IMR-90 (cell line): Measurements from ENCODE around the gene PPIL3. TPM values are rescaled to one million over a fixed set of nuclear protein-coding genes. Genes with fewer than 3 reads are reported as not detected.
A peak's percentile ranks its signal among the peaks of the same experiment; 100 is the strongest.

ENCODE experiments used
- ATAC-seq: fragments of 200-7000 bp; cut with Tn5 transposase; 2 replicates; pipeline ENCODE4 v1.9.1; 2020; ENCODE audit warnings: low read depth, mild to moderate bottlenecking, moderate library complexity
- BruUV-seq: library from RNA; stranded (reverse); fragments of 400-500 nt; replicated peaks from 2 replicates; lab custom pipeline; 2021; lab: Mats Ljungman, UMichigan
- CTCF ChIA-PET: fragments of 300-600 bp; formaldehyde crosslinking; extraction: SDS; loops from one replicate; lab custom pipeline; 2021; ENCODE audit warnings: antibody characterized with exemption; lab: Yijun Ruan, JAX
- POLR2A ChIA-PET: fragments of 300-600 bp; sonication (Branson Sonifier 250); formaldehyde crosslinking; loops from one replicate; lab custom pipeline; 2022; ENCODE audit warnings: antibody characterized with exemption; ENCODE audit not compliant: unreplicated experiment; lab: Charles Lee
- DNase-seq: peaks from one replicate; pipeline ENCODE4 v3.0.0; 2013
- H2AFZ ChIP-seq: replicated peaks from 2 replicates; pipeline ENCODE3; 2013; ENCODE audit warnings: low read length, mild to moderate bottlenecking; ENCODE audit not compliant: poor library complexity
- H2AK5ac ChIP-seq: 2 replicates; pipeline ENCODE4 v1.6.1; 2013; ENCODE audit warnings: low read depth, low read length, inconsistent platforms
- H2AK9ac ChIP-seq: replicated peaks from 2 replicates; pipeline ENCODE3; 2013; ENCODE audit warnings: mild to moderate bottlenecking, low read depth, low read length, moderate library complexity; ENCODE audit not compliant: poor library complexity
- H2BK120ac ChIP-seq: 2 replicates; pipeline ENCODE4 v1.6.1; 2013; ENCODE audit warnings: low read depth, low read length, inconsistent platforms
- H2BK15ac ChIP-seq: 3 replicates; pipeline ENCODE4 v1.6.1; 2013; ENCODE audit warnings: low read depth, low read length, inconsistent platforms
- H2BK20ac ChIP-seq: 2 replicates; pipeline ENCODE4 v1.6.1; 2013; ENCODE audit warnings: low read depth, mild to moderate bottlenecking, inconsistent platforms, low read length, moderate library complexity
- H2BK5ac ChIP-seq: 2 replicates; pipeline ENCODE4 v1.6.1; 2013; ENCODE audit warnings: mild to moderate bottlenecking, low read depth, low read length, inconsistent platforms; ENCODE audit not compliant: poor library complexity, severe bottlenecking
- H3K14ac ChIP-seq: replicated peaks from 2 replicates; pipeline ENCODE4 v1.6.1; 2013; ENCODE audit warnings: low read depth, low read length, inconsistent platforms
- H3K18ac ChIP-seq: 2 replicates; pipeline ENCODE4 v1.6.1; 2013; ENCODE audit warnings: low read depth, low read length, control low read depth
- H3K23ac ChIP-seq: 2 replicates; pipeline ENCODE4 v1.6.1; 2013; ENCODE audit warnings: low read depth, low read length, inconsistent platforms
- H3K27ac ChIP-seq: 2 replicates; pipeline ENCODE4 v1.5.1; 2013; ENCODE audit warnings: mild to moderate bottlenecking, control low read depth, low read length; ENCODE audit not compliant: insufficient read depth
- H3K27me3 ChIP-seq: 2 replicates; pipeline ENCODE4 v1.6.1; 2013; ENCODE audit warnings: low read length; ENCODE audit not compliant: control insufficient read depth, insufficient read depth
- H3K36me3 ChIP-seq: 2 replicates; pipeline ENCODE4 v1.6.1; 2013; ENCODE audit warnings: low read length, mixed read lengths; ENCODE audit not compliant: control insufficient read depth, insufficient read depth
- H3K4ac ChIP-seq: 2 replicates; pipeline ENCODE4 v1.6.1; 2013; ENCODE audit warnings: low read depth, low read length, inconsistent platforms
- H3K4me1 ChIP-seq: 2 replicates; pipeline ENCODE4 v1.6.1; 2013; ENCODE audit warnings: low read length, mixed read lengths; ENCODE audit not compliant: control insufficient read depth, insufficient read depth
- H3K4me2 ChIP-seq: 2 replicates; pipeline ENCODE4 v1.6.1; 2013; ENCODE audit warnings: low read depth, mild to moderate bottlenecking, control low read depth, low read length, moderate library complexity
- H3K4me3 ChIP-seq: 2 replicates; pipeline ENCODE4 v1.5.1; 2013; ENCODE audit warnings: low read depth, mild to moderate bottlenecking, control low read depth, low read length, moderate library complexity; ENCODE audit not compliant: insufficient read depth
- H3K56ac ChIP-seq: 2 replicates; pipeline ENCODE4 v1.6.1; 2013; ENCODE audit warnings: low read length, inconsistent platforms; ENCODE audit not compliant: insufficient read depth; ENCODE audit errors: extremely low read depth
- H3K79me1 ChIP-seq, 2 experiments: 2 replicates each; pipeline ENCODE4 v1.6.1; 2013; ENCODE audit warnings: low read length in 2 of 2, inconsistent platforms in 1 of 2, low read depth in 1 of 2
- H3K9ac ChIP-seq: 2 replicates; pipeline ENCODE4 v1.6.1; 2013; ENCODE audit warnings: low read depth, low read length, control low read depth
- H3K9me1 ChIP-seq: 2 replicates; pipeline ENCODE4 v1.6.1; 2013; ENCODE audit warnings: low read length, inconsistent platforms; ENCODE audit not compliant: insufficient read depth
- H3K9me3 ChIP-seq: 2 replicates; pipeline ENCODE4 v1.6.1; 2013; ENCODE audit warnings: low read length; ENCODE audit not compliant: control insufficient read depth, insufficient read depth
- H4K20me1 ChIP-seq: 2 replicates; pipeline ENCODE4 v1.6.1; 2013; ENCODE audit warnings: low read length, inconsistent platforms; ENCODE audit not compliant: insufficient read depth
- H4K5ac ChIP-seq: 2 replicates; pipeline ENCODE4 v1.6.1; 2013; ENCODE audit warnings: mild to moderate bottlenecking, low read depth, low read length, control low read depth
- H4K8ac ChIP-seq, 2 experiments: 2 replicates each; pipeline ENCODE4 v1.6.1; 2013; ENCODE audit warnings: low read depth in 2 of 2, low read length in 2 of 2, control low read depth in 1 of 2, inconsistent platforms in 1 of 2
- H4K91ac ChIP-seq: 2 replicates; pipeline ENCODE4 v1.6.1; 2013; ENCODE audit warnings: low read depth, low read length, inconsistent platforms; ENCODE audit not compliant: insufficient read depth
- CEBPB ChIP-seq: IDR thresholded peaks from 2 replicates; pipeline ENCODE4 v1.6.1; 2012; ENCODE audit warnings: low read depth, low read length, improper control_type of control experiment
- FOS ChIP-seq: fragments of 150-350 bp; IDR thresholded peaks from 2 replicates; pipeline ENCODE4 v1.6.1; 2016; ENCODE audit warnings: low read depth, low read length
- MAFK ChIP-seq: IDR thresholded peaks from 2 replicates; pipeline ENCODE4 v1.6.1; 2012; ENCODE audit warnings: low read depth, low read length, improper control_type of control experiment
- NFE2L2 ChIP-seq: fragments of 150-350 bp; IDR thresholded peaks from 2 replicates; pipeline ENCODE4 v1.6.1; 2016; ENCODE audit warnings: low read depth, mild to moderate bottlenecking, low read length
- POLR2A ChIP-seq: IDR thresholded peaks from 2 replicates; pipeline ENCODE4 v1.6.1; 2012; ENCODE audit warnings: mild to moderate bottlenecking, low read depth, low read length
- RAD21 ChIP-seq: IDR thresholded peaks from 2 replicates; pipeline ENCODE4 v1.6.1; 2012; ENCODE audit warnings: low read length, improper control_type of control experiment
- RCOR1 ChIP-seq: IDR thresholded peaks from 2 replicates; pipeline ENCODE4 v1.6.1; 2012; ENCODE audit warnings: mild to moderate bottlenecking, low read length, improper control_type of control experiment; ENCODE audit not compliant: insufficient replicate concordance
- RFX5 ChIP-seq: IDR thresholded peaks from 2 replicates; pipeline ENCODE4 v1.8.0; 2012; ENCODE audit warnings: low read depth, mild to moderate bottlenecking, low read length, moderate library complexity
- SMC3 ChIP-seq: fragments of 150-350 bp; IDR thresholded peaks from 2 replicates; pipeline ENCODE4 v1.6.1; 2016; ENCODE audit warnings: low read depth, mild to moderate bottlenecking, antibody characterized with exemption, low read length, moderate library complexity
- dilution Hi-C: fragments of 300-500 bp; cut with HindIII; formaldehyde crosslinking; loops from one replicate; pipeline ENCODE4 v1.14.3; 2018; ENCODE audit warnings: low sequenced_read_pairs; ENCODE audit not compliant: unreplicated experiment
- in situ Hi-C: fragments of 300-500 bp; cut with MboI; formaldehyde crosslinking; loops from 3 replicates; pipeline ENCODE4 v1.14.3; 2019; ENCODE audit warnings: low sequenced_read_pairs, inconsistent platforms, mixed read lengths
- intact Hi-C: fragments of 100-400 bp; cut with micrococcal nuclease; formaldehyde crosslinking; loops from 2 replicates; pipeline ENCODE4 v1.10.0; 2022
- polyA plus RNA-seq, 3 experiments: library from polyadenylated mRNA; depleted of rRNA; stranded (reverse); fragments of >200 nt; gene quantifications; 2 replicates each; pipeline ENCODE4 v1.2.3, GENCODE V29; 2012; ENCODE audit warnings: low replicate concordance in 1 of 3
- total RNA-seq: library from RNA; depleted of rRNA; stranded (reverse); fragments of >200 nt; gene quantifications from 2 replicates; pipeline ENCODE4 v1.2.3, GENCODE V29; 2012
- TF ChIP-seq, protein P1 (sequence below): fragments of 150-350 bp; IDR thresholded peaks from 2 replicates; pipeline ENCODE4 v1.6.1; 2017; ENCODE audit warnings: mild to moderate bottlenecking, antibody characterized with exemption, low read length, low read depth
- TF ChIP-seq, protein P2 (sequence below): fragments of 150-350 bp; IDR thresholded peaks from 2 replicates; pipeline ENCODE4 v1.6.1; 2016; ENCODE audit warnings: low read depth, mild to moderate bottlenecking, low read length, moderate library complexity, borderline replicate concordance

Gene PPIL3
- total and polyA plus RNA-seq, 2 of the 4 experiments (the other 2 are of a cell fraction) = 35.1 to 47.9 TPM

DNA sequence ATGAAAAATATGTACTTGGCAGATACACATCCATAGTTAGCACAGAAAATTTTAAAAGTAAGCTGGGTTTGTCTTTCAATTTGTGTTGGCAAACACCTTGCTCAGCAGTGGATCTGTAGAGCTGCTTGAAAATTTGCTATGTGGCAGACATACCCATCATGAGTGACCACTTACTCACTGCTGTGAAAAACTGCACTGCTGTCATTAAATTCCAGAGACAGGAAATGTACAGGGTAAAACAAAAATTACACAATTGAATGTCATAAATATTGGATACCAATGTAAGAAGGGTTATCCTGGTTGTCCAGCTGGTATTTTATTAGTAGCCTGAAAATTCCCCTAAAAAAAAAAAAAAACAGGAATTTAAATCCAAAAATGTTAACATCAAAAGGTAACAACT is 24.8 kb upstream of the PPIL3 start:
- peak; percentile 76 for DNase-seq
- H2AK5ac ChIP-seq = no peak overlapping the region
- H2BK20ac ChIP-seq = no peak overlapping the region
- H3K56ac ChIP-seq = no peak overlapping the region
- no peak overlapping the region for H3K4me2 ChIP-seq
- no TSS peak for BruUV-seq
- intact Hi-C loops (no loop called here), in situ Hi-C loops (no loop called here), dilution Hi-C loops (no loop called here)
- H4K5ac ChIP-seq = no peak overlapping the region
- H3K14ac ChIP-seq = no peak overlapping the region
- H3K23ac ChIP-seq = no peak overlapping the region
- H2BK5ac ChIP-seq = peak overlapping the region; percentile 30
- H4K91ac ChIP-seq = no peak overlapping the region
- no peak overlapping the region for H3K4me3 ChIP-seq
- no peak for TF ChIP-seq POLR2A
- TF ChIP-seq CEBPB = peak; percentile 28; the same call in 1 of the 2 replicates
- no peak for TF ChIP-seq NFE2L2
- no peak for TF ChIP-seq RFX5
- peak; percentile 66; the same call in 1 of the 2 replicates for TF ChIP-seq MAFK
- TF ChIP-seq, protein P1, sequence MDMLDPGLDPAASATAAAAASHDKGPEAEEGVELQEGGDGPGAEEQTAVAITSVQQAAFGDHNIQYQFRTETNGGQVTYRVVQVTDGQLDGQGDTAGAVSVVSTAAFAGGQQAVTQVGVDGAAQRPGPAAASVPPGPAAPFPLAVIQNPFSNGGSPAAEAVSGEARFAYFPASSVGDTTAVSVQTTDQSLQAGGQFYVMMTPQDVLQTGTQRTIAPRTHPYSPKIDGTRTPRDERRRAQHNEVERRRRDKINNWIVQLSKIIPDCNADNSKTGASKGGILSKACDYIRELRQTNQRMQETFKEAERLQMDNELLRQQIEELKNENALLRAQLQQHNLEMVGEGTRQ = no peak
- TF ChIP-seq, protein P2, sequence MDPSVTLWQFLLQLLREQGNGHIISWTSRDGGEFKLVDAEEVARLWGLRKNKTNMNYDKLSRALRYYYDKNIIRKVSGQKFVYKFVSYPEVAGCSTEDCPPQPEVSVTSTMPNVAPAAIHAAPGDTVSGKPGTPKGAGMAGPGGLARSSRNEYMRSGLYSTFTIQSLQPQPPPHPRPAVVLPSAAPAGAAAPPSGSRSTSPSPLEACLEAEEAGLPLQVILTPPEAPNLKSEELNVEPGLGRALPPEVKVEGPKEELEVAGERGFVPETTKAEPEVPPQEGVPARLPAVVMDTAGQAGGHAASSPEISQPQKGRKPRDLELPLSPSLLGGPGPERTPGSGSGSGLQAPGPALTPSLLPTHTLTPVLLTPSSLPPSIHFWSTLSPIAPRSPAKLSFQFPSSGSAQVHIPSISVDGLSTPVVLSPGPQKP = no peak
- TF ChIP-seq RCOR1 = no peak
- TF ChIP-seq SMC3 = no peak
- TF ChIP-seq RAD21 = no peak
- TF ChIP-seq FOS = no peak
- no peak overlapping the region for H2BK15ac ChIP-seq
- H2AFZ ChIP-seq = no peak overlapping the region
- no peak overlapping the region for H3K27ac ChIP-seq
- ATAC-seq = peak; percentile 88
- POLR2A ChIA-PET = interaction anchor here (0.6 kb wide), 1 partner anchor 197 kb away, joined by 4 read pairs; no protein-coding TSS in a partner anchor
- peaks cover 2% of the 10 kb centered on the region; the same call in 1 of the 2 replicates for H3K4me1 ChIP-seq
- CTCF ChIA-PET = interaction anchor here (0.8 to 0.9 kb wide), 2 partner anchors 8 to 49 kb away, joined by 3 to 5 read pairs; no protein-coding TSS in a partner anchor
- no peak overlapping the region for H3K9ac ChIP-seq
- no peaks in the 10 kb centered on the region for H3K27me3 ChIP-seq
- H3K9me3 ChIP-seq = no peaks in the 10 kb centered on the region
- no peak overlapping the region for H2AK9ac ChIP-seq
- no peak overlapping the region for H2BK120ac ChIP-seq
- peaks cover 27% of the 10 kb centered on the region for H3K36me3 ChIP-seq
- peaks cover 4 to 7% of the 10 kb centered on the region in 2 experiments; a peak in 3 of 4 replicates for H3K79me1 ChIP-seq
- H3K4ac ChIP-seq = no peak overlapping the region
- H3K9me1 ChIP-seq = no peaks in the 10 kb centered on the region
- no peaks in the 10 kb centered on the region for H4K20me1 ChIP-seq
- no peak overlapping the region for H4K8ac ChIP-seq
- no peak overlapping the region for H3K18ac ChIP-seq
